Mammary epithelial cell (primary cell): Measurements from ENCODE around the gene MRPS11.

Experiments used
- CTCF ChIP-seq, 2 donors: IDR thresholded peaks in 1 of 2; conservative IDR thresholded peaks in 1 of 2; 2 replicates each; pipeline ENCODE4 v1.5.1; 2011 to 2012; ENCODE audit warnings: inconsistent platforms in 2 of 2, low read length in 2 of 2, mild to moderate bottlenecking in 2 of 2, control low read depth in 1 of 2, low read depth in 1 of 2; ENCODE audit not compliant: insufficient read depth in 1 of 2; ENCODE audit errors: extremely low read depth in 1 of 2
- EZH2 ChIP-seq: IDR thresholded peaks from 2 replicates; pipeline ENCODE4 v1.6.1; 2012; ENCODE audit warnings: low read length, inconsistent platforms, borderline replicate concordance

- TF ChIP-seq CTCF (conservative IDR thresholded peaks at IDR 0.05 in 1 of 2, IDR thresholded peaks at IDR 0.05 in 1 of 2; ENCODE audit: extremely low read depth in 1 of 2, insufficient read depth in 1 of 2, low read depth in 1 of 2, low read length in 2 of 2) (no peak), EZH2 (no peak)
These were observed 26.3 kb upstream of the MRPS11 start for GRCh38 chr15:88441076-88441730.
